ENCODE results near the gene DPP9.
"Not testable (repeated sequence)": the region's sequence is repeated elsewhere in the genome, so short reads cannot be mapped to it uniquely, and the experiment has no call there.

Gene DPP9

GRCh38 chr19:4717191-4717965 lies 6.3 kb downstream of the DPP9 start:
- H3K9me3 ChIP-seq (ENCODE audit: control insufficient read depth in 1 of 2, low read length in 2 of 2) = no peaks in the 10 kb centered on the region
- no peaks in the 10 kb centered on the region for H3K27me3 ChIP-seq (ENCODE audit: low read depth, low read length)
- no peak overlapping the region for H3K27ac ChIP-seq (ENCODE audit: low read length)
- peaks cover 5 to 16% of the 10 kb centered on the region in 2 donors for H3K4me1 ChIP-seq (ENCODE audit: control insufficient read depth in 1 of 2, insufficient read depth in 2 of 2, low read length in 2 of 2)
- peaks cover 49 to 73% of the 10 kb centered on the region in 2 donors for H3K36me3 ChIP-seq (ENCODE audit: control insufficient read depth in 1 of 2, insufficient read depth in 2 of 2, low read length in 2 of 2)
- no peak overlapping the region for H3K4me3 ChIP-seq (ENCODE audit: low read depth in 1 of 2, low read length in 2 of 2)

GRCh38 chr19:4715529-4716221 lies 8.0 kb downstream of the DPP9 start:
- Histone ChIP-seq H3K4me3 (ENCODE audit: low read depth in 1 of 2, low read length in 2 of 2) (no peak overlapping the region), H3K4me1 (ENCODE audit: control insufficient read depth in 1 of 2, insufficient read depth in 2 of 2, low read length in 2 of 2) (peaks cover 0 to 8% of the 10 kb centered on the region in 2 donors), H3K27me3 (ENCODE audit: low read depth, low read length) (no peaks in the 10 kb centered on the region), H3K9me3 (ENCODE audit: control insufficient read depth in 1 of 2, low read length in 2 of 2) (no peaks in the 10 kb centered on the region), H3K36me3 (ENCODE audit: control insufficient read depth in 1 of 2, insufficient read depth in 2 of 2, low read length in 2 of 2) (peaks cover 54 to 82% of the 10 kb centered on the region in 2 donors), H3K27ac (ENCODE audit: low read length) (no peak overlapping the region)

- not testable (repeated sequence) for H3K9me3 ChIP-seq (ENCODE audit: control insufficient read depth in 1 of 2, low read length in 2 of 2); H3K4me1 ChIP-seq (ENCODE audit: control insufficient read depth in 1 of 2, insufficient read depth in 2 of 2, low read length in 2 of 2)
- peaks cover 51 to 82% of the 10 kb centered on the region in 2 donors for H3K36me3 ChIP-seq (ENCODE audit: control insufficient read depth in 1 of 2, insufficient read depth in 2 of 2, low read length in 2 of 2)
These were observed 8.5 kb downstream of the DPP9 start for GRCh38 chr19:4715178-4715528.

GRCh38 chr19:4714016-4714415 lies 9.6 kb downstream of the DPP9 start:
- Histone ChIP-seq H3K9me3 (ENCODE audit: control insufficient read depth in 1 of 2, low read length in 2 of 2) (no peaks in the 10 kb centered on the region), H3K27me3 (ENCODE audit: low read depth, low read length) (no peaks in the 10 kb centered on the region), H3K36me3 (ENCODE audit: control insufficient read depth in 1 of 2, insufficient read depth in 2 of 2, low read length in 2 of 2) (peaks cover 50 to 82% of the 10 kb centered on the region in 2 donors), H3K4me3 (ENCODE audit: low read depth in 1 of 2, low read length in 2 of 2) (no peak overlapping the region), H3K4me1 (ENCODE audit: control insufficient read depth in 1 of 2, insufficient read depth in 2 of 2, low read length in 2 of 2) (peaks cover 0 to 8% of the 10 kb centered on the region in 2 donors), H3K27ac (ENCODE audit: low read length) (no peak overlapping the region)

More at GRCh38 chr19:4715178-4715528, 8.5 kb downstream of the DPP9 start:
- H3K27ac ChIP-seq (ENCODE audit: low read length); H3K4me3 ChIP-seq (ENCODE audit: low read depth in 1 of 2, low read length in 2 of 2); H3K27me3 ChIP-seq (ENCODE audit: low read depth, low read length): not testable (repeated sequence)

GRCh38 chr19:4713384-4713951 lies 10.2 kb downstream of the DPP9 start:
- H3K36me3 ChIP-seq (ENCODE audit: control insufficient read depth in 1 of 2, insufficient read depth in 2 of 2, low read length in 2 of 2) = peaks cover 46 to 76% of the 10 kb centered on the region in 2 donors
- H3K27me3 ChIP-seq (ENCODE audit: low read depth, low read length) = no peaks in the 10 kb centered on the region
- peaks cover 0 to 8% of the 10 kb centered on the region in 2 donors for H3K4me1 ChIP-seq (ENCODE audit: control insufficient read depth in 1 of 2, insufficient read depth in 2 of 2, low read length in 2 of 2)
- no peak overlapping the region for H3K4me3 ChIP-seq (ENCODE audit: low read depth in 1 of 2, low read length in 2 of 2)
- H3K27ac ChIP-seq (ENCODE audit: low read length) = peak overlapping the region; percentile 51
- H3K9me3 ChIP-seq (ENCODE audit: control insufficient read depth in 1 of 2, low read length in 2 of 2) = no peaks in the 10 kb centered on the region

- Histone ChIP-seq H3K4me1 (ENCODE audit: control insufficient read depth in 1 of 2, insufficient read depth in 2 of 2, low read length in 2 of 2) (peaks cover 0 to 14% of the 10 kb centered on the region in 2 donors), H3K36me3 (ENCODE audit: control insufficient read depth in 1 of 2, insufficient read depth in 2 of 2, low read length in 2 of 2) (peaks cover 39 to 70% of the 10 kb centered on the region in 2 donors), H3K4me3 (ENCODE audit: low read depth in 1 of 2, low read length in 2 of 2) (no peak overlapping the region), H3K9me3 (ENCODE audit: control insufficient read depth in 1 of 2, low read length in 2 of 2) (no peaks in the 10 kb centered on the region), H3K27ac (ENCODE audit: low read length) (peak overlapping the region; percentile 51), H3K27me3 (ENCODE audit: low read depth, low read length) (no peaks in the 10 kb centered on the region)
These were observed 10.9 kb downstream of the DPP9 start for GRCh38 chr19:4712771-4713170.

- no peaks in the 10 kb centered on the region for H3K27me3 ChIP-seq (ENCODE audit: low read depth, low read length)
- H3K4me1 ChIP-seq (ENCODE audit: control insufficient read depth in 1 of 2, insufficient read depth in 2 of 2, low read length in 2 of 2) = peaks cover 0 to 21% of the 10 kb centered on the region in 2 donors
- peaks cover 30 to 56% of the 10 kb centered on the region in 2 donors for H3K36me3 ChIP-seq (ENCODE audit: control insufficient read depth in 1 of 2, insufficient read depth in 2 of 2, low read length in 2 of 2)
- H3K27ac ChIP-seq (ENCODE audit: low read length) = no peak overlapping the region
- no peak overlapping the region for H3K4me3 ChIP-seq (ENCODE audit: low read depth in 1 of 2, low read length in 2 of 2)
- H3K9me3 ChIP-seq (ENCODE audit: control insufficient read depth in 1 of 2, low read length in 2 of 2) = no peaks in the 10 kb centered on the region
These were observed 12.4 kb downstream of the DPP9 start for GRCh38 chr19:4711211-4711610.

GRCh38 chr19:4710281-4710600 lies 13.4 kb downstream of the DPP9 start:
- Histone ChIP-seq H3K9me3 (ENCODE audit: control insufficient read depth in 1 of 2, low read length in 2 of 2) (no peaks in the 10 kb centered on the region), H3K36me3 (ENCODE audit: control insufficient read depth in 1 of 2, insufficient read depth in 2 of 2, low read length in 2 of 2) (peaks cover 29 to 47% of the 10 kb centered on the region in 2 donors), H3K4me1 (ENCODE audit: control insufficient read depth in 1 of 2, insufficient read depth in 2 of 2, low read length in 2 of 2) (peaks cover 0 to 24% of the 10 kb centered on the region in 2 donors), H3K4me3 (ENCODE audit: low read depth in 1 of 2, low read length in 2 of 2) (no peak overlapping the region), H3K27ac (ENCODE audit: low read length) (no peak overlapping the region), H3K27me3 (ENCODE audit: low read depth, low read length) (no peaks in the 10 kb centered on the region)

GRCh38 chr19:4709440-4710280 lies 14.0 kb downstream of the DPP9 start:
- H3K27me3 ChIP-seq (ENCODE audit: low read depth, low read length) = no peaks in the 10 kb centered on the region
- peaks cover 34 to 44% of the 10 kb centered on the region in 2 donors for H3K36me3 ChIP-seq (ENCODE audit: control insufficient read depth in 1 of 2, insufficient read depth in 2 of 2, low read length in 2 of 2)
- H3K9me3 ChIP-seq (ENCODE audit: control insufficient read depth in 1 of 2, low read length in 2 of 2) = no peaks in the 10 kb centered on the region
- no peak overlapping the region for H3K27ac ChIP-seq (ENCODE audit: low read length)
- H3K4me3 ChIP-seq (ENCODE audit: low read depth in 1 of 2, low read length in 2 of 2) = no peak overlapping the region
- peaks cover 0 to 24% of the 10 kb centered on the region in 2 donors for H3K4me1 ChIP-seq (ENCODE audit: control insufficient read depth in 1 of 2, insufficient read depth in 2 of 2, low read length in 2 of 2)

GRCh38 chr19:4707956-4708650 lies 15.5 kb downstream of the DPP9 start:
- peaks cover 36 to 47% of the 10 kb centered on the region in 2 donors for H3K36me3 ChIP-seq (ENCODE audit: control insufficient read depth in 1 of 2, insufficient read depth in 2 of 2, low read length in 2 of 2)
- H3K4me1 ChIP-seq (ENCODE audit: control insufficient read depth in 1 of 2, insufficient read depth in 2 of 2, low read length in 2 of 2) = peaks cover 0 to 19% of the 10 kb centered on the region in 2 donors
- no peak overlapping the region for H3K27ac ChIP-seq (ENCODE audit: low read length)

More at GRCh38 chr19:4707956-4708650, 15.5 kb downstream of the DPP9 start:
- Histone ChIP-seq H3K9me3 (ENCODE audit: control insufficient read depth in 1 of 2, low read length in 2 of 2) (no peaks in the 10 kb centered on the region), H3K4me3 (ENCODE audit: low read depth in 1 of 2, low read length in 2 of 2) (no peak overlapping the region), H3K27me3 (ENCODE audit: low read depth, low read length) (no peaks in the 10 kb centered on the region)

Data from muscle layer of duodenum (tissue), 2 donors.